GM12892 (cell line): ENCODE data around the gene SLC35F2.
A peak's percentile ranks its signal among the peaks of the same experiment; 100 is the strongest.

Experiments
- POLR2A ChIP-seq: IDR thresholded peaks from 2 replicates; pipeline ENCODE4 v1.6.1; 2011; ENCODE audit warnings: low read depth, low read length, control low read depth
- POLR2AphosphoS5 ChIP-seq: IDR thresholded peaks from 2 replicates; pipeline ENCODE4 v1.6.1; 2011; ENCODE audit warnings: low read depth, low read length, control low read depth
- TAF1 ChIP-seq: IDR thresholded peaks from 2 replicates; pipeline ENCODE4 v1.6.1; 2011; ENCODE audit warnings: low read depth, mild to moderate bottlenecking, control low read depth, low read length, borderline replicate concordance

DNA sequence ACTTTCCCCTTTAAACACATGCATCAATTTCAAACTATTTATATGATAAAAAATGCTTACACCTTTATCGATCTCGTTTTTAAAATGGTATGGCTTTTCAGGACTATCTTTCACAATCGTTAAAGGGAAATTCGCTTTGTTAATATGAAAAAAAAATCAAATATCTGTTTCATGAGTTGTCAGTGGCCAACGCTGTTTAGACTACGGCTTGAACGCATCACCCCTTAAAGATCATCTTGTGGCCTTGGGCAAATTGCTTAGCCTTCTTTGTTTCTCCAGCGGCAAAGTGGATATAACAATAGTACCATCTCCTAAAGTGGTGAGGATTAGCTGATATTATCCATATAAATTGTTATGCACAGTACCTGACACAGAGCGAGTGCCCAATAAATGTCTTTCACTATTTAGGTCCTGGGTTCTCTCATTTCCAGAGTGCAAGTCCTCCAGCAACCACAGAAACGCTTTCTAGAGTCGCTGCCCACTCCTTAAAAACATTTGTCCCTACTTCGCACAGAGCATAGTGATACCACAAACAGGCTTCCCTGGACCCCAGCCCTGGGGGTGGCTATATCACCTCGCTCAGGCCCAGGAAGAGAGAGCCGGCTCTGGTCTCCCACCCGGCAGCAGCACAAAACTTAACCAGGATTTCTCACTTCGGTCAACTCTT is 904 bp downstream of the SLC35F2 start:
- 0 out of 2 replicates have a peak, but pooled peaks have one; percentile 2 for TF ChIP-seq TAF1
- TF ChIP-seq POLR2AphosphoS5: no peak
- no peak for TF ChIP-seq POLR2A
